GM18507 (cell line): ENCODE results near the gene PARP8.
"Not testable (repeated sequence)": the region's sequence is repeated elsewhere in the genome, so short reads cannot be mapped to it uniquely, and the experiment has no call there.

Source experiments
- DNase-seq: peaks from one replicate; pipeline ENCODE4 v3.0.0; 2011; ENCODE audit warnings: low read depth; ENCODE audit not compliant: insufficient read length; ENCODE audit errors: extremely low spot score
- FAIRE-seq: peaks from 2 replicates; lab custom pipeline; 2011; peaks lifted over from hg19 to GRCh38; lab: Jason Lieb, UNC

Gene PARP8

DNA sequence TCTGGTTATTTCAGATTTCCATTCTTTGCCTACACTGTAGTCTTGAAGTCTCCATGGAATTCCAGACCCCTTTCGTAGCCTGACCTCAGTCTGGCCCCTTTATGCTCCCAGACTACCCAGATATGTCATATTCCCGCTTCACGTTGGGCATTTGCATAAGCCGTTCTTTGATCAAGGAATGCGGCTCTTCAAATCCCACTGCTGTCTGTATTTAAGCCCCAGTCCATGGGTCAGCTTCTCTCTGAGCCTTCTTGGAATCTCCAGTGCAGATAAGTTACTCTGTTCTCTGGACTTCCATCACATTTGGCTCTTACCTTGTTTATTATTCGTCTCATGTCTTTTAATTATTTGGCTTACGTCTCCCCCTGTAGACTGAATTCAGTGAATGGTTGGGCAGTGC, 97.4 kb downstream of the PARP8 start:
- DNase-seq (no peak), FAIRE-seq (no peak)

DNA sequence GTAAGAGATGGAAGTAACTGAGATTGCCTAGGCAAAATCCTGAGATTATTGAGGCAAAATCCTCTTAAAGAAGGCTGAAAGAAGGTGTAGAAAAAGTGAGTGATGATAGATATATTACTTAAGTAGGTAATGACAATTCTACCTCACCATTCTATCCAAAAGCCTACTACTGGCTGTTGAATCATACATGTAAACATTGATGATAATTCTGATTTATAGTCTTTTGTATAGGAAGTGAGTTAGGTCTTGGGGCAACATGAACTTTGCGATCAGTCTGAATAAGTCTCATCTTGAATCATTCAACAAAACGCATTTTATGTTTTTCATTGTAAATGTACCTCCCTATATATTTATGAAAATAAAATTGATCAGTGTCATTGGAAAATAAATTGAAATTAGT, 99.6 kb downstream of the PARP8 start:
- FAIRE-seq (no peak), DNase-seq (no peak)

DNA sequence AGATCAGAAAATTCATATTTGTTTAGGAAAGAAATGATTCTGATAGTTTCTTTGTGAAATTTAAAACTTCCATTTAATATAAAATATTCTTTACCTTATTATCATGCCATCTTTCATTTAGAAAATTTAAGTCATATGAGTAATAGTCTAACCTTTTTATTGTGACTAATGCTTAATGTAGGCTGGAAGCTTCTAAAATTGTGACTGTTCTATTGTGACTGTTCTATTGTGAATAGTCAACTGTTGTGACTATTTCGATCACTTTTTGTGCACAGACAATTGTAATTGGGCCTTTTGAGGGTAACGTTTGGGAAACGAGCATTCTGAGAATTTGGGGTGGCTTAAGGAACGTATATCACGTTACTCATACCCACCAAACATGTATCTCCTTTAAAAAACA, 100.0 kb downstream of the PARP8 start:
- no peak for FAIRE-seq
- no peak for DNase-seq

DNA sequence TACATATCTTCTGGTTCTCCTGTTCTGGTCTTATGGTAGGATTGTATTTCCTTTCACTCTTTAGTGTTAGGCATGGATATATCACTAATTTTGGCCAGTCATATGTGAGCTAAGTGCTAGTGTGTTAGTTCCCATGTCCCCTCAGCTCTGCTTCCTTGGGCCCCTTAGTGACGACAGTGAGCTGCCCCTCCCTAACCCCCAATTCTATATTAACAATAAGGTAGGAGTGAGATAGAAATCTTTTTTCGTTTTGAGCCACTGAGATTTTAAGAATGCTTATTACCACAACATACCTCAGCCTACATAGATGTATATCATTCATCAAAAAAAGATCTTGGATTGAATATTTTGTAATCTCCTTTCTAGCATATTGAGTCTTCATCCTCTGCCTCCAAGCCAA, 100.5 kb downstream of the PARP8 start:
- DNase-seq = no peak
- no peak for FAIRE-seq

DNA sequence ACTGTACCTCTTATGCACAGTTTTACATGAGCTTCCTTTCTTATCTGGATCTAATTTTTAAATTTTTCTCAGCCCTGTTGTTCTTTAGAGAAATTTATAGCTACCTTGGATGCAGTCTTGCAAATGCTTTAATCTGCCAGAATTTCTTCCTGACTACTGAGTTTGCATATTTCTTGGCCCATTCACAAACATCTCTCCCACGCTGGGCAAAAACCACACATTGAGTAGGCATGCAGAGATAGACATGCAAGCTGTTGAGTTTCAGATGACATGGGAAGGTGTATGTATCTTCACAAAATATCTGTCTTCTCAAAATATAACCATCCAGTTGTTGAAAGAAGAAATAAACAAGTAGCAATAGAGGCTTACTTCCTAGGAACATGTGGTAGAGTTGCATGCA, 101.2 kb downstream of the PARP8 start:
- FAIRE-seq = no peak

DNA sequence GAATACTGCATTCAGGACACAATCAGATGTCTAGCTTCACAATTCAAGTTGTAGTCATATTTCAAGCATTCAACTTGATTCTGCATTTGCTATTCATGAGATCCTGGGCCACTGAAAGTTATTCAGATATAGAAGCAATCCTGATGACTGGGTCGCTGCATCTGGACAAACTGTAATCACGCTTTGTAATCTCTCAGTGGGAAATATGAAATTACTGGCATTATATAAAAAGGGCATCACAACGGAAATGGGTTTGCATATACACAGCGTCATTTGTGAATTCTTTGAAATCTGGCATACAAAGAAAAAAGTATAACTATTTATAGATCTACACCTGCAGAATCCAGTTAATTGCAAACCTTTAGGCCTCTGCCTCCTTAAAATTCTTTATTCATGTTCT, 102.2 kb downstream of the PARP8 start:
- FAIRE-seq (no peak), DNase-seq (no peak)

More for the DNA sequence above, 101.2 kb downstream of the PARP8 start:
- no peak for DNase-seq

DNA sequence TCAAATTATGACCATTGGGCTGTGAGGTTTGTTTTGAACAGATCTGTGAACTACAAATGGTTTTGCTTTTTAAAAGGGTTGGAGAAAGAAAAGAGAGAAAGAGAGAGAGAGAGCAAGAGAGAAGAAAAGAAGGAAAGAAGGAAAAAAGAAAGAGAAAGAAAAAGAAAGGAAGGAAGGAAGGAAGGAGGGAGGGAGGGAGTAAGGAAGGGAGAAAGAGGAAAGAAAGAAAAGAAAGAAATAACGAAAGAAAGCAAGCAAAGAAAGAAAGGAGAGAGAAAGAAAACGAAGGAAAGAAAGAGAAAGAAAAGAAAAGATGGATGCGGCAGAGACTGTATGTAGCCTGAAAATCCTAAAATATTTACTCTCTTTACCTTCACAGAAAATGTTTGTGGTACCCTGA, 104.0 kb downstream of the PARP8 start:
- FAIRE-seq (no peak), DNase-seq (no peak)

DNA sequence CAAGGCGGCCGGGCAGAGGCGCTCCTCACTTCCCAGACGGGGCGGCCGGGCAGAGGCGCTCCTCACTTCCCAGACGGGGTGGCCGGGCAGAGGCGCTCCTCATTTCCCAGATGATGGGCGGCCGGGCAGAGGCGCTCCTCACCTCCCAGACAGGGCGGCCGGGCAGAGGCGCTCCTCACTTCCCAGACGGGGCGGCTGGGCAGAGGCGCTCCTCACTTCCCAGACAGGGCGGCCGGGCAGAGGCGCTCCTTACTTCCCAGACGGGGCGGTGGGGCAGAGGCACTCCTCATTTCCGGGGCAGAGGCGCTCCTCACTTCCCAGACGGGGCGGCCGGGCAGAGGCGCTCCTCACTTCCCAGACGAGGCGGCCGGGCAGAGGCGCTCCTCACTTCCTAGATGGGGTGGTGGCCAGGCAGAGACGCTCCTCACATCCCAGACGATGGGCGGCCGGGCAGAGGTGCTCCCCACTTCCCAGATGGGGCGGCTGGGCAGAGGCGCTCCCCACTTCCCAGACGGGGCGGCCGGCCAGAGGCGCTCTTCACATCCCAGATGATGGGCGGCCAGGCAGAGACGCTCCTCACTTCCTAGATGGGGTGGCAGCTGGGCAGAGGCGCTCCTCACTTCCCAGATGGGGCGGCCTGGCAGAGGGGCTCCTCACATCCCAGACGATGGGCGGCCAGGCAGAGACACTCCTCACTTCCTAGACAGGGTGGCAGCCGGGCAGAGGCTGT, 108.2 kb downstream of the PARP8 start:
- not testable (repeated sequence) for FAIRE-seq, DNase-seq

DNA sequence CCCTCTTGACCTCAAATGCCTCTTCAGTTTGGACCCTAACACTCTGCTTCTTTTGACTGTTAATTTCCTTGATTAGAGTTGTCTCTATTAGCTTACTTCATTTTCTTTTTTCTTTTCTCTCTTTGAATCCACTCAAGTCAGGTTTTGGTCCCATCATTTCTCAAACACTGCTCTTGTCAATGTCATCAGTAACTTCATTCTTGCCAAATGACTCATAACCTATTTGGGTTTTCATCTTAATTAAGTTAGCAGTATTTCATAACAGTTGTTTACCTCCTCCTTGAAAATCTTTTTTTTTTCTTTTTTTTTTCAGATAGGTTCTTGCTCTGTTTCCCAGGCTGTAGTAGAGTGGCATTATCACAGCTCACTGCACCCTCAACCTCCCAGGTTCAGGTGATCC, 119.6 kb downstream of the PARP8 start:
- DNase-seq (no peak), FAIRE-seq (no peak)

DNA sequence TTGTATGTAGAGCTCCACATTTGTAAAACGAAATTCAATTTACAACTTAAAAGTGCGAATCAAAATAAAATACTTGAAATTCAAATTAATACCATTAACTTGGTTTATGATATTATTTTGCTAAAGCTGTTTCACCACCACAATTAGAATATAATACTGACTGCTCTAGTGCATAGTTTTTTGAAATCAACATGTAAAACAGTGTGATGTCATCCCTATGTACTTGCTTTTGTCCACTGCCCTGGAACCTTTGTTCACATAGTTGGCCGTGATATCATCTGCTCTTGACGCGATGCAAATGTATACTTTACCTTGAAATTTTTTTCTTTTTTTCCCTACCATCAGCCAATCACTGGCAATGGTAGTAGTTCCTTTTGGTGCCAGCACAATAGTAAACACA, 125.4 kb downstream of the PARP8 start:
- no peak for DNase-seq
- FAIRE-seq = no peak

DNA sequence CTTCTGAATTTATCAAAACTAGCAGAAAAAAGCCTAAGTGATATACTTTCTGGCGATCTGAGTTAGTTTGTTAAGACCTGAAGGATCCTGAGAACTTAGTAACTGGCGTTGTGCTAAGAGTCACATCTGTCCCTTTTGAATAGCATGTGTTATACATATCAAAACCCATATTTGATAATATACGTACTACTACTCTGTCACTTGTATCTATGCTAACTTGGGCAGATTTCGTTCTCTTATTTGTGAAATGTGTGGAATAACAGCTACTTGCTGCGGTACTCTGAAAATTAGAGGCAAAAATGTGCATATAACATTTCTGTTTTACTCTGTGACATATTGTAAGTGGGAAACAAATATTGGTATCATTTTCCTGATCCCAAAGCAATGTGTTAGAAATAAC, 126.4 kb downstream of the PARP8 start:
- DNase-seq = no peak
- FAIRE-seq = no peak

DNA sequence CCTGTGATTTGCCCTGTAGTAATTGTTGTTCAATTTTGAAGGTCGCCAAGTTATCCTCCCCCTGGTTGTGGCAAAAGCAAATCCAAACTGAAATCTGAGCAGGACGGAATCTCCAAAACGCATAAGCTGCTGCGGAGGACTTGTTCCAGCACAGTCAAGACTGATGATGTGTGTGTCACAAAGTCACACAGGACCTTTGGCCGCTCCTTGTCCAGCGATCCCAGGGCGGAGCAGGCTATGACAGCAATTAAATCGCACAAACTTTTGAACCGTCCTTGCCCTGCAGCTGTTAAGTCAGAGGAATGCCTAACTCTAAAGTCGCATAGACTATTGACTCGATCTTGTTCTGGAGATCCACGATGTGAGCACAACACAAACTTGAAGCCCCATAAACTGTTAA, 128.4 kb downstream of the PARP8 start:
- no peak for FAIRE-seq
- no peak for DNase-seq

DNA sequence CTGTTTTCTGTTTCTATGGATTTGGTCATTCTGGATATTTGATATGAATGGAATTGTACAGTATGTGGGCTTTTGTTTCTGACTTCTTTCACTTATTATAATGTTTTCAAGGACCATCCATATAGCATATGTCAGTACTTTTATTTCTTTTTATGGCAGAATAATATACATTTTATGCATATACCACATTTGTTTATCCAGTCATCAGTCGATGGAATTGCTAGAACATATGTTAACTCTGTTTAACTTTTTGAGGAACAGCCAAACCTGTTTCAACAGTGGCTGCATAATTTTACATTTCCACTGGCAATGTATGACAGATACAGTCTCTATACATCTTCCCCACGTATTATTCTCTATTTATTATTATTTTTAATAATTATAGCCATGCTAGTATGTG, 131.6 kb downstream of the PARP8 start:
- no peak for DNase-seq
- FAIRE-seq = no peak

DNA sequence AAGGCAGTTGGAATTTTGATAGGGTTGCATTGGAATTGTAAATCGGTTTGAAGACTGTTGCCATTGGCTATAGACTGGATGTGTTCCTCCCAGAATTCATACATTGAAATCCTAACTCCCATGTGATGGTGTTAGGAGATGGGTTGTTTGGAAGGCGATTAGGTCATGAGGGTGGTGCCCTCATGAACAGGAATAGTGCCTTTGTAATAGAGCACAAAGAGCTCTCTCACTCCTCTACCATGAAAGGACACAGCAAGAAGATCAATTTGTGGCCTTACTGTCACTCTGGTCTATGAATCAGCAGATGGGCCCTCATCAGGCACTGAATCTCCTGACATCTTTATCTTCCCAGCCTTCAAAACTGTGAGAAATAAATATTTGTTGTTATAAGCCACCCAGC, 133.2 kb downstream of the PARP8 start:
- DNase-seq (no peak), FAIRE-seq (peak; percentile 18)

DNA sequence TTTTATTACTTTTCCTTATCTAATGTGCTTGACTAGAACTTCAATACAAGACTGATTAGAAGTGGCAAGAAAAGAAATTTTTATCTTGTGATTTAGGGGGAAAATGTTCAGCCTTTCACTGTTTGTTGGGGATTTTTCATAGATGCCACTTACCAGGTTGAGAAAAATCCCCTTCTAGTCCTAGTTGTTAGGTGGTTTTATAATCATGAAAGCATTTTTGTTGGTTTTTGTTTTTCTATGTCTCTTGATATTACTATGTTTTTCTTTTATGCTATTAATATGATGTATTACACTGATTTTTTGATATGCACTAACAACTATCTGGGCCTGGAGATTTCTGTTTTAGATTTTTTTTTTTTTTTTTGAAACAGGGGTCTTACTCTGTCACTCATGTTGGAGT, 134.0 kb downstream of the PARP8 start:
- no peak for DNase-seq
- no peak for FAIRE-seq

DNA sequence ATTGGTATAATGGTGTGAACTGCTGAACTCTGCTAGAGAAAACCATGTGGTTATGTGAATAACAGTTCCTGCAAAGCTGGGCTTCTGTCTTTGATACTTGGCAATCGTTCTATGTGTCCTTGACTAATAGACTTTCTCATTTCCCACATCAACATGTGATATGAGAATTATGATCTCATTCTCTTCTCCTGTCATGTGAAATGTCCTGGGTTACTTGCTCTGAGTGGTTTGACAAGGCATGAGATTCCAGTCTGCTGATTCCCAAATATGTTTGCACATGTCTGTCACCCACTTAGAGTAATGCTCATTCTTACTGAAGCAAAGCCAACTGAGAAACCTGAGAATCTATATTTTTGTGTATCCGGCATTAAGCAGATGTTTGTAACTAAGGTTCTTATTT, 141.2 kb downstream of the PARP8 start:
- FAIRE-seq (no peak), DNase-seq (no peak)

DNA sequence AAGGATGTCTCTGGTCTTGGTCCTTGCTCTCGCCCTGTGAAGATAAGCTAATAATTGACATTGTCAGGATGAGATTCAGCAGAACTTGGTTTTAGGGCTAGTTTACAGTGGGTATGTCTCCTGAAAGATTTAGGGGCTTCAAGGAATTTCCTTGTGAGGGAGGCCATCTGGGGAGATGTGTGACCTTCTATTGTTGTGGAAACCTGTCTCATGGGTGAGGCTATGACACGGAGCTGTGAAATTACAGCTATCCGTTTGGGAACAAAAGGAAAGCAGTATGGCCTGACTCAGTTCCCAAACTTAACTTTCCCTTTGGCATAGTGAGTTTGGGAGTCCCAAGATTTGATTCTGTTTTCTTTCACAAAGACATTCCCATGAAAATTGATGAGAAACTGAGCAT, 142.0 kb downstream of the PARP8 start:
- no peak for FAIRE-seq
- DNase-seq = no peak

DNA sequence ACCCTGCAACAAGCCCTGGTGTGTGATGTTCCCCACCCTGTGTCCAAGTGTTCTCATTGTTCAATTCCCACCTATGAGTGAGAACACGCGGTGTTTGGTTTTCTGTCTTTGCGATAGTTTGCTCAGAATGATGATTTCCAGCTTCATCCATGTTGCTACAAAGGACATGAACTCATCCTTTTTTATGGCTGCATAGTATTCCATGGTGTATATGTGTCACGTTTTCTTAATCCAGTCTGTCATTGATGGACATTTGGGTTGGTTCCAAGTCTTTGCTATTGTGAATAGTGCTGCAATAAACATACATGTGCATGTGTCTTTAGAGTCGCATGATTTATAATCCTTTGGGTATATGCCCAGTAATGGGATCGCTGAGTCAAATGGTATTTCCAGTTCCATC, 145.3 kb downstream of the PARP8 start:
- FAIRE-seq, DNase-seq: not testable (repeated sequence)

DNA sequence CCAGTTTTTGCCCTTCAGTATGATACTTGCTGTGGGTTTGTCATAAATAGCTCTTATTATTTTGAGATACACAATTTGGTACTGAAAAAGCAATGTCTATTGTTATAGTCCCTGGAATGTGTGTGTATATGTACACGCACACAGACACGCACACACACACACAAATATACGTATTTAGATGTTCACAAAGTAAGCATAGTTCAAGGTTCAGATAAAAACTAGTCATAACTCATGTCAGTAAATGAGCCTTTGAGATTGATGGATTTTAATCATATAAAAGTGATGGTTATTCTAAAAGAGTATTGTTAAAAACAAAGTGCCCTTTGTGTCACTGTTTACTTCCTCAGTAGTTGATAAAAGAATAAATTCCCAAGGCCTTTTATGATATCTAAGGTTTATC, 147.3 kb downstream of the PARP8 start:
- DNase-seq (no peak), FAIRE-seq (no peak)

DNA sequence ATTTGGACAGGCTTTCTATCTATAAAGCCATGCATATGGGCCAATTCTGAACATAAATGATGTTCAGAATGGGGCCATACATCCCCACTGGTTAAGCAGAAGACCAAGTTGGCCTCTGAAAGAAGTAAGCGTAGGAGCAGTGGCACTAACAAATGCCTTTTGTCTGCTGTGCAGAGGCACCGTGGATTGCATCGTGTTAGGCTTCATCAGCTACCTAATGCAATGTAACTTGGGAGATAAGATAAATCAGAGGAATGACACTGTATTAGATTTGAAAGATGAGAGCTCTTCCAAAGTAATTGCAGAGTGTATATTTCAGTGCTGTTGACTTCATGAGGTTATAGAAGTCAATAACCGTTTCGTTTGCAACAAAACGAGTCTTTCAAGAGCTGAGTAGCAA, 148.1 kb downstream of the PARP8 start:
- FAIRE-seq = no peak
- no peak for DNase-seq

DNA sequence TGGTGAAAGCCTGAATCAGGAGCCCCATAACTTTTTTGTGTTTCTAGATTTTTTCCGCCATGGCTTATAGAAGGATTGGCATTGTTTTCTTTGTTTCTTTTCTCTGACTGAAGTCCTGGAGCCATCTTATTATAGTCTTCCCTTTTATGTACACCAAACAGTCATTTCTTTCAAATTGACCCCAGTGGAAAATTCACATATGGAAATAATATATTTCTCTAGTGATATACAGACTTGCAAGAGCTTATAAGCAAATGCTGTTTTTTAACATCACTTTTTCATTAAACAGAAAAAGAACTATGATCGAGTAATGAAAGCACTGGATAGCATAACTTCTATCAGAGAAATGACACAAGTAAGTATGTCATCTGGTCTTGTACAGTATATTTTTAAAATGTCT, 155.6 kb downstream of the PARP8 start:
- FAIRE-seq (no peak), DNase-seq (no peak)

DNA sequence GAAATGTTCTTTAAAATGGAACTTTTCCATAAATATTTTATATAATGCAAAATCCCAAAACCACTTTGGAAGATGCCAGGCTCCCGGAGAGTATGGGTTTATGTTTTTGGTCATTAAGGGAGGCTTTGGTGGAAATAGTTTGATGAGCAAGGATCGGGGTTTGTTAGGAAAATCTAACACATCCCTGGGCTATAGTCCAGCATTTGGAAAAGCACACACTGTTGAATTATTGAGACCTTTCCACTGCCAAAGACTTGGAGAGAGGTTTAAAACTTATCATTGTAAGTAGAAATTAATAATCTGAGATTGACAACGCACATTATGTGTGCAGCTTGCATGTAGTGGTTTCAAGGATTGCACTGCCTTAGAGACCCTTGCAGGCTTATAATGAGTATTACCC, 156.3 kb downstream of the PARP8 start:
- DNase-seq = no peak
- FAIRE-seq = no peak
